GM19328 (cell line): ENCODE measurements around the gene DIO3.

Source experiments
- ATAC-seq: cut with Tn5 transposase; IDR thresholded peaks from one replicate; pipeline ENCODE4 v1.9.1; 2021; ENCODE audit warnings: mild to moderate bottlenecking, moderate library complexity; ENCODE audit not compliant: unreplicated experiment

The DIO3 gene

GRCh38 chr14:101595887-101596721 is 34.8 kb downstream of the DIO3 start:
- no peak for ATAC-seq

GRCh38 chr14:101596742-101597141 is 35.4 kb downstream of the DIO3 start:
- no peak for ATAC-seq

- no peak for ATAC-seq
These were observed 36.9 kb downstream of the DIO3 start for GRCh38 chr14:101598159-101598558.

- no peak for ATAC-seq
These were observed 37.4 kb downstream of the DIO3 start for GRCh38 chr14:101598571-101599233.

- ATAC-seq, result no peak
These were observed 38.1 kb downstream of the DIO3 start for GRCh38 chr14:101599234-101599885.

- ATAC-seq, result no peak
These were observed 39.1 kb downstream of the DIO3 start for GRCh38 chr14:101600336-101600890.

GRCh38 chr14:101600891-101601605 is 39.8 kb downstream of the DIO3 start:
- no peak for ATAC-seq

GRCh38 chr14:101601606-101602465 is 40.5 kb downstream of the DIO3 start:
- ATAC-seq, result no peak

- no peak for ATAC-seq
These were observed 41.2 kb downstream of the DIO3 start for GRCh38 chr14:101602466-101602840.

GRCh38 chr14:101603096-101603495 is 41.8 kb downstream of the DIO3 start:
- no peak for ATAC-seq

- no peak for ATAC-seq
These were observed 43.1 kb downstream of the DIO3 start for GRCh38 chr14:101604228-101604934.

- no peak for ATAC-seq
These were observed 43.9 kb downstream of the DIO3 start for GRCh38 chr14:101604935-101605780.

- no peak for ATAC-seq
These were observed 44.5 kb downstream of the DIO3 start for GRCh38 chr14:101605836-101606235.
